GM21529 (cell line): ENCODE measurements around the gene KRT17.
"Not testable (repeated sequence)": the region's sequence is repeated elsewhere in the genome, so short reads cannot be mapped to it uniquely, and the experiment has no call there.

ENCODE experiments used
- ATAC-seq: cut with Tn5 transposase; IDR thresholded peaks from one replicate; pipeline ENCODE4 v1.9.1; 2021; ENCODE audit not compliant: unreplicated experiment

Gene KRT17

DNA sequence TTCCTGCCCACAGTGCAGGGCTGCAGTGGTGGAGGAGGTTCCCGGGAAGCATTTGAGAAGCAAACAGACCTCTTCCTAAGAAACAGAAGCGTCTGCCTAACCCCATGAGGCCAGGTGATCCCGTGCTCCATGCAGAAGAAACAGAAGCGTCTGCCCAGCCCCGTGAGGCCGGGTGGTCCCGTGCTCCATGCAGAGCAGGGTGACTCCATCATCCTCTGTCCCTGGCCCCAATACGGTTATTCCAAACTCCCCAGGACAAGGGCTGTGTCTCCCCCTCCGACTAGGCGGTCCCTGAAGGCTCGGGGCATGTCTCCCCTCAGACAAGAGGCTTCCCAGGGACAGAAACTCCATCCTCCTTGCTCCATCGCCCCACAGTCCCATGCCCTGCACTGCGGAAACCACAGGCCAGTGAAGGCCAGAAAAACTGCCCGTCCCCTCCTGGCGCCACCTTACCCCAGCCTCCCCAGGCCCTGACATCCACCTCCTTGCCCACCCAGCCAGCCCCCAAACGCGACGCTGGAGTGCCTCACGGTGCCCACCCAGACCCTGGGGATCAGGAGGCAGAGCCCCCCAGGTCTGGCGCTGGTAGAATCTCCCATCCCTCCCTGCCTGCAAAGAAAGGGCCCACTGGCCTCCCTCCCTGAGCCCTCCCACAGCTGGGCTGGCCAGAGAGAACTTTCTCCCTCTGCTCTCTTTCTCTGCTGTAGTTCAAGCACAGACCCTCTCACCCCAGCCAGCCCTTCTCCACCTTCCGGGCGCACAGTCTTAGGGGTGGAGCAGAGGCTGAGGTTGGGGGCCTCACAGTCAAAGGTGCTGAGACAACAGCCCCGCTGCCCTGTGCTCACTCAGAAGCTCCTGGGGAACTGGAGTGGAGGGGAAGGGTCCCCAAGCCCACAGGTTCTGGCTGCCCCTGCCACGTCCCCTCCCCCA lies 30.6 kb upstream of the KRT17 start:
- ATAC-seq = no peak

DNA sequence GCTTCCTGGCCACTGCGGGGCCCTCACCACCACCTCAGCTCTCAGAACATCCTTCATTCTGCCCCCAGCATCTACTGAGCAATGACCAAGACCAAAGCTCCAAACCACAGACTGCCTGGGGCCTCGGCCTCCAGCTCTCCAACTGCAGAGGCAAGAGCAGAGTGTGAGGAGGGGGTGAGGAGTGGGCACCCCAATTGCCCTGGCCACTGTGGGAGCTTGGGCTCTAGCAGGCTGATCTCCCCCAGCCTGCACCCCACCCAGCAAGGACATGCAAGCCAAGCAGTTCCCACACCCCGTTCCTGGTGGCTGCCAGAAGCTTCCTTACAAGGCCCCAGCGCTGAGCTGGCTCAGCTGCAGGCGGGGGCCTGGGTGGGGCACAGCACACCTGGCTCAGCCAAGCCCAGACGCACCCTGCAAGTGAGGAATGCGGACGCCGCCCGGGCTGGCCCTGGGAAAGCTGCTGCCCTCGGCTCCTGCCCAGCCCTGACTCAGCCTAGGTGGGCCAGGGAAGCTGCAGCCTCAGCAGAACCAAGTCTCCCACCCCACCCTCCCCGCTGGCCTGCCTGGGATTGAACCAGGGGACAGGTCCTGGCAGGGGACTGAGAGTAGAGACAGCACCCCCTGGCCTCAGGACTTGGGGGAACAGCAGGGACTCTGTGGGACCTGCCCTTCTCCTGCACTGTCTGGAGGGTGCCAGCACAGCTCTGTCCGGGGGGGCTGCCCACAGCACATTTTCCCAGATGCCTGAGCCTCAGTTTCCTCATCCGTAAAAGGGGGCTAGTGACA lies 29.7 kb upstream of the KRT17 start:
- ATAC-seq = no peak

GRCh38 chr17:41653421-41653820 lies 29.0 kb upstream of the KRT17 start:
- no peak for ATAC-seq

DNA sequence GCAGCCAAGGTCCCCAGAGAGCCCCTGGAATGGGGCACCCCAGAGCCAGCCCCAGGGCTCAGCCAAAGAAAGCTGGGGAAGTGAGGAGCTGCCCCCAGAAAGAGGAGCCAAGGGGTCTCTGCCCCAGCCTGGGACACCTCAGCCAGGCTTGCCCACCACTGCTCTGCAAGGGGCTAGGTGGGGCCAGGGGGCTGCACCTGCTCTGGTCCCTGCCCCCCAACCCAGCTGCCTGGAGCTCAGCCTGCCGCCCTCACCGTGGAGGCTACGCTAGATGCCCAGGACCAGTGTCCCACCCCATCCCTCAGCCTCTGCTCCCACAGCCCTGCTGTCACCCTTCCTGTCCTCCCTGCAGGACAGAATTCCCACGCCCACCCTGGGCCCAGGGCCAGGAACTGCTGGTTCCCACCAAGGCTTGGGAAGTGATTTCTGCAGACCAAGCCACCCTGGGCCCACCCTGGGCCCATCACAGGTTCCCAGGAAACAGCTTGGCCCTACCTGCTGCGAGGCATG lies 28.1 kb upstream of the KRT17 start:
- ATAC-seq = no peak

GRCh38 chr17:41651625-41652460 lies 27.5 kb upstream of the KRT17 start:
- ATAC-seq = no peak

- ATAC-seq = no peak
These were observed 26.6 kb upstream of the KRT17 start for GRCh38 chr17:41650794-41651624.

DNA sequence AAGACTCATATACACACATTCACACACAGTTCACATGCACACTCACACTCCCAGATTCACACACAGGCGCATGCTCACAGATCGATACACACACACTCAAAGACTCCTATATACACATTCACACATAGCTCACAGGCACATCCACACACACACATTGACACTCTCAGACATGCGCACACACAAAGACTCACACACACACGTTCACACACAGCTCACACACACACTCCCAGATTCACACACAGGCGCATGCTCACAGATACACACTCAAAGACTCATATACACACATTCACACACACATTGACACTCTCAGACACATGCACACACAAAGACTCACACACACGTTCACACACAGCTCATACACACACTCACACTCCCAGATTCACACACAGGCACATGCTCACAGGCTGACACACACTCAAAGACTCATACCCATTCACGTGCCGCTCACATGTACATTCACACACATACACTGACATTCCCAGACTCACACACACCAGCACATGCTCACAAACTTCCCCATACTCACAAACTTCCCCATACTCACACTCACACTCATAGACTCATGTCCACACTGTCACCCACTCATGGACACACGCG lies 25.6 kb upstream of the KRT17 start:
- no peak for ATAC-seq

DNA sequence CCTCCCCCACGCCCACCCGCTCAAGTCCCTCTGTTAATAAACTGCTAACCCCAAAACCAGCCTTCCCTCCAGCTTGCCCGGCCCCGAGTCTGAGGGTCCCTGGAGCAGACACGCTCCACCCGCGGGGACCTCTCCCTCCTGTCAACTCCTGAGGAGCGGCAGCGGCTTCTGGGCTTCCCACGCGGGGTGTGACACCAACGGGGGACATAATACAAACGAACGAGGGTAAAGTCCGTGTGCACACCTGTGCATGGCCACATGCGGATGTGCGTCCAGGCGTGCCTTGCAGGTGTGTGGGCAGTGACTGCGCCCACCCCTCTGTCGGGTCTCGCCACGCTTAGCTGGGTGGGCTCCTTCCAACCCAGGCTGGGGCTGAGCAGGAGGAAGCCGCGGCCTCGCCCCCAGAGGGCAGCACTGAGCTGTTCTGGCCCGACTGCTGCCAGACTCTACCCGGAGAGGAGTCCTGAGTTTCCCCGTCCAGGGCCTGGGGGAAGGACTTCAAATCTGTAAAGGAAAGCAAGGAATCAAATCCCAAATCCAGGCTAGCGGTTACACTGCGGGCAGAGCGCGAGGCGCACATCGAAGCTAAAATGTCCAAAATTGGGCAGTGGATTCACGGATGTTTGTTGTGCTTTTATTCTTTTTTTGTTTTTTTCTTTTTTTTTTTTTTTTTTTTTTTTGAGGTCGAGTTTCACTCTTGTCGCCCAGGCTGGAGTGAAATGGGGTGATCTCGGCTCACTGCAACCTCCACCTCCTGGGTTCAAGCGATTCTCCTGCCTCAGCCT lies 24.2 kb upstream of the KRT17 start:
- ATAC-seq = peak; percentile 72

- no peak for ATAC-seq
These were observed 23.6 kb upstream of the KRT17 start for GRCh38 chr17:41647940-41648410.

DNA sequence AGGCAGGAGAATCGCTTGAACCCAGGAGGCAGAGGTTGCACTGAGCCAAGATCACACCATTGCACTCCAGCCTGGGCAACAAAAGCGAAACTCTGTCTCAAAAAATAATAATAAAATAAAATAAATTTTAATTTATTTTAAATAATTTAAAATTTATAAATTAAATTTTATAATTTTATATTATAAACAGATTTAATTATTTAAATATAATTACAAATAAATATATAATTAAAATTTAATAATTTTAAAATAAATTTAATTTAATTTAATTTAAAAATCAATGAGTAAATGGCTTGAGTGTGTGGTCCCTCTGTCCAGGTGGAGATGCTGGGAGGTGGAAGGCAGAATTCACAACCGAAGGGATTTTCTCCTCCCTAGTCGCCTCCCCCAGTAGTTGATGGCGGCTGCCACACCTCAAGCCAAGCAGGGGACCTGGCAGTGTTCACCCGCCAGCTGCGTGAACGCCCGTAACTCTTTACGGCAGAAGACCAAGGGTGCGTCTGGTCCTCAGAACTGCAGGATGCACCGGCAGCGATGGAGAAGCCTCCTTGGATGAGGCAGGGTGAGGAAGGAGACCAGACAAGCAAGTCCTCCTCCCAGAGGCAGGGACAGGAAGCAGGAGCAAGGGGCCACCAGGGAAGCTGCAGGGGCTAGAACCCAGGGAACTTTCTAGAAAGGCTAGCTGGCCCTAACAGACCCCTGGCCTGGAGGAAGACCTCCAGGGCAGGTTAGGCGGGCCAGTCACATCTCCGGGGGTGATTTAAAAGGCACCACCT lies 22.9 kb upstream of the KRT17 start:
- ATAC-seq = no peak

GRCh38 chr17:41642252-41643156 lies 18.1 kb upstream of the KRT17 start:
- ATAC-seq = no peak

GRCh38 chr17:41640596-41640995 lies 16.2 kb upstream of the KRT17 start:
- not testable (repeated sequence) for ATAC-seq

GRCh38 chr17:41639492-41640473 lies 15.4 kb upstream of the KRT17 start:
- ATAC-seq = no peak

- ATAC-seq = no peak
These were observed 14.6 kb upstream of the KRT17 start for GRCh38 chr17:41638941-41639340.

DNA sequence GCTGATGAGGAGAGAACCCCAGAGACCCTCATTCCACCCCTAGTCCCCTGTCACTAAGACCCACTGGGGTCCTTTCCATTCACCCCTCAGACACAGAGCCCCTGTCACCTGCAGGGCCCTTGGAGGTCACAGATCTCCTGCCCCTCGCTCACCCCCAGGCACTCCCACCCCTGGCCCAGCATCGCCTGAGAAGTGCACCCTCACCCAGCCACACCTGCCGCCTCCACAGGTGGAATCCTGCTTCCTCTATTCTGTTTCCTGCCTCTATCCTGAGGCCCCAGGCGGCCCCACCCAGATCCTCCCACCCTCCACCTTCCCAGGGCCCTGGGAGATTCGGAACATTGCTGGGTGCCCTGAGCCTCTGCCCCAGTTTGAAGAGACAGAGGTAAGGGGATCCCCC lies 13.8 kb upstream of the KRT17 start:
- ATAC-seq = no peak

- no peak for ATAC-seq
These were observed 12.3 kb upstream of the KRT17 start for GRCh38 chr17:41636652-41637051.
